GM23338 (cell line): ENCODE data around the gene SLC39A11. TPM values are rescaled to one million over a fixed set of nuclear protein-coding genes. Genes with fewer than 3 reads are reported as not detected.
"Not testable (repeated sequence)": the region's sequence is repeated elsewhere in the genome, so short reads cannot be mapped to it uniquely, and the experiment has no call there.

Experiments used
- ATAC-seq: fragments of 200-7000 bp; cut with Tn5 transposase; 3 replicates; pipeline ENCODE4 v1.9.1; 2020
- DNase-seq: peaks from one replicate; pipeline ENCODE4 v3.0.0-alpha.2; 2015; ENCODE audit warnings: low spot score
- H2AFZ ChIP-seq: fragments of 200-600 bp; sonication (generic); 2 replicates; pipeline ENCODE4 v1.8.0; 2016; ENCODE audit warnings: antibody characterized with exemption, mild to moderate bottlenecking, moderate library complexity
- H3F3A ChIP-seq: fragments of 200-600 bp; sonication (generic); replicated peaks from 2 replicates; pipeline ENCODE4 v1.8.0; 2017; ENCODE audit warnings: antibody characterized with exemption, mixed run types, low read depth
- H3K27ac ChIP-seq: fragments of 200-600 bp; sonication (generic); 2 replicates; pipeline ENCODE4 v1.6.1; 2016; ENCODE audit warnings: low read depth
- H3K27me3 ChIP-seq: fragments of 200-600 bp; sonication (generic); 2 replicates; pipeline ENCODE4 v1.8.0; 2016; ENCODE audit warnings: mild to moderate bottlenecking, mixed run types, moderate library complexity; ENCODE audit not compliant: insufficient read depth
- H3K36me3 ChIP-seq: fragments of 200-600 bp; sonication (generic); 2 replicates; pipeline ENCODE4 v1.8.0; 2016; ENCODE audit warnings: mild to moderate bottlenecking; ENCODE audit not compliant: insufficient read depth
- H3K4me1 ChIP-seq: fragments of 200-600 bp; sonication (generic); 2 replicates; pipeline ENCODE4 v1.8.0; 2016; ENCODE audit warnings: mild to moderate bottlenecking, moderate library complexity; ENCODE audit not compliant: insufficient read depth
- H3K4me2 ChIP-seq: fragments of 200-600 bp; sonication (generic); 2 replicates; pipeline ENCODE4 v1.7.1; 2017; ENCODE audit warnings: mixed run types
- H3K4me3 ChIP-seq: fragments of 200-600 bp; sonication (generic); 2 replicates; pipeline ENCODE4 v1.6.1; 2016; ENCODE audit warnings: mixed run types
- H3K79me2 ChIP-seq: fragments of 200-600 bp; sonication (generic); replicated peaks from 2 replicates; pipeline ENCODE4 v1.8.0; 2017; ENCODE audit warnings: mild to moderate bottlenecking; ENCODE audit not compliant: insufficient read depth
- H3K9me2 ChIP-seq: fragments of 200-600 bp; sonication (generic); 2 replicates; pipeline ENCODE4 v1.8.0; 2017; ENCODE audit not compliant: insufficient read depth
- H4K20me1 ChIP-seq: fragments of 200-600 bp; sonication (generic); replicated peaks from 2 replicates; pipeline ENCODE4 v1.8.0; 2017; ENCODE audit warnings: mild to moderate bottlenecking; ENCODE audit not compliant: insufficient read depth
- H3K27ac Mint-ChIP-seq: 2 replicates; pipeline ENCODE4 v1.8.0; 2020; ENCODE audit warnings: inconsistent platforms, mild to moderate bottlenecking, moderate library complexity, mixed read lengths
- H3K27me3 Mint-ChIP-seq: 3 replicates; pipeline ENCODE4 v1.8.0; 2022; ENCODE audit warnings: low read depth, mild to moderate bottlenecking, moderate library complexity, mixed read lengths, inconsistent platforms; ENCODE audit not compliant: insufficient read depth, poor library complexity
- H3K36me3 Mint-ChIP-seq: 3 replicates; pipeline ENCODE4 v1.8.0; 2021; ENCODE audit warnings: low read depth, mild to moderate bottlenecking, inconsistent platforms, moderate library complexity, mixed read lengths
- H3K4me1 Mint-ChIP-seq: 3 replicates; pipeline ENCODE4 v1.8.0; 2020; ENCODE audit warnings: mild to moderate bottlenecking, inconsistent platforms, mixed read lengths
- H3K4me3 Mint-ChIP-seq: 3 replicates; pipeline ENCODE4 v1.8.0; 2021; ENCODE audit warnings: moderate library complexity, mild to moderate bottlenecking, inconsistent platforms, mixed read lengths
- H3K9me3 Mint-ChIP-seq: 3 replicates; pipeline ENCODE4 v1.8.0; 2020; ENCODE audit warnings: moderate library complexity, mild to moderate bottlenecking, inconsistent platforms, mixed read lengths
- CREB1 ChIP-seq: fragments of 250-450 bp; sonication (Bioruptor Pico); IDR thresholded peaks from 2 replicates; pipeline ENCODE4 v1.5.0; 2020; ENCODE audit warnings: low read depth, mild to moderate bottlenecking, moderate library complexity
- EZH2 ChIP-seq: fragments of 200-600 bp; sonication (generic); IDR thresholded peaks from one replicate; pipeline ENCODE4 v1.8.0; 2017; ENCODE audit warnings: antibody characterized with exemption, mild to moderate bottlenecking, low read depth; ENCODE audit not compliant: unreplicated experiment
- JUNB ChIP-seq: IDR thresholded peaks from one replicate; pipeline ENCODE4 v1.6.1; 2016; ENCODE audit warnings: antibody characterized with exemption; ENCODE audit not compliant: unreplicated experiment
- NANOG ChIP-seq: IDR thresholded peaks from 2 replicates; pipeline ENCODE4 v1.6.1; 2016; ENCODE audit warnings: antibody characterized with exemption, borderline replicate concordance
- STAT1 ChIP-seq: IDR thresholded peaks from one replicate; pipeline ENCODE4 v1.6.1; 2016; ENCODE audit warnings: antibody characterized with exemption; ENCODE audit not compliant: unreplicated experiment
- ZNF462 ChIP-seq: fragments of 250-450 bp; sonication (Bioruptor Pico); IDR thresholded peaks from 2 replicates; pipeline ENCODE4 v1.5.0; 2020; ENCODE audit warnings: mild to moderate bottlenecking, moderate library complexity
- polyA plus RNA-seq: library from polyadenylated mRNA; unstranded; fragments of >200 nt; fragmentation: Nextera tagmentation; extraction: Ambion mirVana; gene quantifications from 2 replicates; pipeline ENCODE4 v1.2.1, GENCODE V29; 2016
- total RNA-seq: library from RNA; depleted of rRNA; stranded (reverse); fragments of >200 nt; shearing (Covaris generic); gene quantifications from 2 replicates; pipeline ENCODE4 v1.2.3, GENCODE V29; 2014
- TF ChIP-seq, protein P1 (sequence below): IDR thresholded peaks from one replicate; pipeline ENCODE4 v1.6.1; 2018; ENCODE audit warnings: antibody characterized with exemption; ENCODE audit not compliant: unreplicated experiment
- TF ChIP-seq, protein P2 (sequence below), 2 experiments: fragments of 200-600 bp in 1 of 2; sonication (generic) in 1 of 2; conservative IDR thresholded peaks; 2 replicates each; pipeline versions ENCODE4 v1.5.1 to v1.6.1; 2016 to 2017; ENCODE audit warnings: antibody characterized with exemption in 2 of 2, low read depth in 2 of 2, mild to moderate bottlenecking in 2 of 2, moderate library complexity in 1 of 2

SLC39A11 gene
- total and polyA plus RNA-seq, 2 experiments from 2014 or later = 10.8 to 18.1 TPM

DNA sequence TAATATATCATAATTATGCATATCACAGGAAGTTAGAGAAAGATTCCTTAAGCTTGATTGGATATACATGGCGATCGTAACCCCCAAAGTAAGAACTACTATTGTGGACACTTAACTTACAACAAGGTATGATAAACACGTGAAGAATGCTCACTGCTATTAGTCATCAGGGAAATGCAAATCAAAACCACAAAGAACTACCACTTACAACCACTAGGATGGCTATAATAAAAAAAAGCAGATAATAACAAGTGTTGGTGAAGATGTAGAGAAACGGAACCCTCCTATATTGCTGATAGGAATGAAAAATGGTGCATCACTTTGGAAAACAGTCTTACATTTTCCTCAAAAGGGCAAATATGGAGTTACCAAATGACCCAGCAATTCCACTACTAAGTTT lies 265.9 kb downstream of the SLC39A11 start:
- Histone ChIP-seq H3K9me2 (no peaks in the 10 kb centered on the region), H3K27ac (no peak overlapping the region), H3K79me2 (no peaks in the 10 kb centered on the region), H3K4me3 (no peak overlapping the region), H3K4me1 (no peaks in the 10 kb centered on the region), H3F3A (no peaks in the 10 kb centered on the region), H3K36me3 (no peaks in the 10 kb centered on the region; the same call in 1 of the 2 replicates), H3K4me2 (no peak overlapping the region), H3K27me3 (no peaks in the 10 kb centered on the region), H2AFZ (no peak overlapping the region), H4K20me1 (no peaks in the 10 kb centered on the region)
- peaks cover 34% of the 10 kb centered on the region for H3K9me3 Mint-ChIP-seq
- H3K4me3 Mint-ChIP-seq = no peak overlapping the region
- peaks cover 27% of the 10 kb centered on the region for H3K36me3 Mint-ChIP-seq
- ATAC-seq (no peak), DNase-seq (no peak)
- peaks cover 6% of the 10 kb centered on the region for H3K27me3 Mint-ChIP-seq
- no peak overlapping the region for H3K27ac Mint-ChIP-seq
- H3K4me1 Mint-ChIP-seq = peaks cover 2% of the 10 kb centered on the region; the same call in 2 of the 3 replicates
- TF ChIP-seq EZH2 (no peak), STAT1 (no peak), ZNF462 (CRISPR knock-in tag) (no peak), CREB1 (CRISPR knock-in tag) (no peak), JUNB (no peak), NANOG (no peak)
- TF ChIP-seq, protein P1, sequence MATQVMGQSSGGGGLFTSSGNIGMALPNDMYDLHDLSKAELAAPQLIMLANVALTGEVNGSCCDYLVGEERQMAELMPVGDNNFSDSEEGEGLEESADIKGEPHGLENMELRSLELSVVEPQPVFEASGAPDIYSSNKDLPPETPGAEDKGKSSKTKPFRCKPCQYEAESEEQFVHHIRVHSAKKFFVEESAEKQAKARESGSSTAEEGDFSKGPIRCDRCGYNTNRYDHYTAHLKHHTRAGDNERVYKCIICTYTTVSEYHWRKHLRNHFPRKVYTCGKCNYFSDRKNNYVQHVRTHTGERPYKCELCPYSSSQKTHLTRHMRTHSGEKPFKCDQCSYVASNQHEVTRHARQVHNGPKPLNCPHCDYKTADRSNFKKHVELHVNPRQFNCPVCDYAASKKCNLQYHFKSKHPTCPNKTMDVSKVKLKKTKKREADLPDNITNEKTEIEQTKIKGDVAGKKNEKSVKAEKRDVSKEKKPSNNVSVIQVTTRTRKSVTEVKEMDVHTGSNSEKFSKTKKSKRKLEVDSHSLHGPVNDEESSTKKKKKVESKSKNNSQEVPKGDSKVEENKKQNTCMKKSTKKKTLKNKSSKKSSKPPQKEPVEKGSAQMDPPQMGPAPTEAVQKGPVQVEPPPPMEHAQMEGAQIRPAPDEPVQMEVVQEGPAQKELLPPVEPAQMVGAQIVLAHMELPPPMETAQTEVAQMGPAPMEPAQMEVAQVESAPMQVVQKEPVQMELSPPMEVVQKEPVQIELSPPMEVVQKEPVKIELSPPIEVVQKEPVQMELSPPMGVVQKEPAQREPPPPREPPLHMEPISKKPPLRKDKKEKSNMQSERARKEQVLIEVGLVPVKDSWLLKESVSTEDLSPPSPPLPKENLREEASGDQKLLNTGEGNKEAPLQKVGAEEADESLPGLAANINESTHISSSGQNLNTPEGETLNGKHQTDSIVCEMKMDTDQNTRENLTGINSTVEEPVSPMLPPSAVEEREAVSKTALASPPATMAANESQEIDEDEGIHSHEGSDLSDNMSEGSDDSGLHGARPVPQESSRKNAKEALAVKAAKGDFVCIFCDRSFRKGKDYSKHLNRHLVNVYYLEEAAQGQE = no peak
- TF ChIP-seq, protein P2, sequence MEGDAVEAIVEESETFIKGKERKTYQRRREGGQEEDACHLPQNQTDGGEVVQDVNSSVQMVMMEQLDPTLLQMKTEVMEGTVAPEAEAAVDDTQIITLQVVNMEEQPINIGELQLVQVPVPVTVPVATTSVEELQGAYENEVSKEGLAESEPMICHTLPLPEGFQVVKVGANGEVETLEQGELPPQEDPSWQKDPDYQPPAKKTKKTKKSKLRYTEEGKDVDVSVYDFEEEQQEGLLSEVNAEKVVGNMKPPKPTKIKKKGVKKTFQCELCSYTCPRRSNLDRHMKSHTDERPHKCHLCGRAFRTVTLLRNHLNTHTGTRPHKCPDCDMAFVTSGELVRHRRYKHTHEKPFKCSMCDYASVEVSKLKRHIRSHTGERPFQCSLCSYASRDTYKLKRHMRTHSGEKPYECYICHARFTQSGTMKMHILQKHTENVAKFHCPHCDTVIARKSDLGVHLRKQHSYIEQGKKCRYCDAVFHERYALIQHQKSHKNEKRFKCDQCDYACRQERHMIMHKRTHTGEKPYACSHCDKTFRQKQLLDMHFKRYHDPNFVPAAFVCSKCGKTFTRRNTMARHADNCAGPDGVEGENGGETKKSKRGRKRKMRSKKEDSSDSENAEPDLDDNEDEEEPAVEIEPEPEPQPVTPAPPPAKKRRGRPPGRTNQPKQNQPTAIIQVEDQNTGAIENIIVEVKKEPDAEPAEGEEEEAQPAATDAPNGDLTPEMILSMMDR (conservative IDR thresholded peaks at IDR 0.05; ENCODE audit: low read depth in 2 of 2) = 0 out of 4 replicates have a peak, but pooled peaks of 1 of the 2 experiments have one; percentile 16

DNA sequence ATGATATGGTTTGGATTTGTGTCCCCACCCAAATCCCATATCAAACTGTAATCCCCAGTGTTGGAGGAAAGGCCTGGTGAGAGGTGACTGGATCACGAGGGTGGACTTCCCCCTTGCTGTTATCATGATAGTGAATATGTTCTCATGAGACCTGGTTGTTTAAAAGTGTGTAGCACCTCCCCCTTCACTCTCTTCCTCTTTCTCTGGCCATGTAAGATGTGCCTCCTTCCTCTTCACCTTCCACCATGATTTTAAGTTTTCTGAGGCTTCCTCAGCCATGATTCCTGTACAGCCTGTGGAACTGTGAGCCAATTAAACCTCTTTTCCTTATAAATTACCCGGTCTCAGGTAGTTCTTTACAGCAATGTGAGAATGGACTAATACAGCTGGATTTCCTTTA lies 266.4 kb downstream of the SLC39A11 start:
- Mint-ChIP-seq H3K9me3 (peaks cover 34% of the 10 kb centered on the region), H3K36me3 (peaks cover 27% of the 10 kb centered on the region)
- not testable (repeated sequence) for H3K4me3 ChIP-seq, H3K27ac Mint-ChIP-seq, DNase-seq, H3K4me1 ChIP-seq, H3K4me2 ChIP-seq, H4K20me1 ChIP-seq, H3K9me2 ChIP-seq, H3K4me1 Mint-ChIP-seq, H3K27me3 Mint-ChIP-seq, H2AFZ ChIP-seq, H3K79me2 ChIP-seq, H3F3A ChIP-seq, H3K4me3 Mint-ChIP-seq, H3K27me3 ChIP-seq, H3K36me3 ChIP-seq, H3K27ac ChIP-seq, ATAC-seq
